DND-41 (cell line): Measurements from ENCODE around the gene SIL1.

ENCODE experiments used
- EZH2 ChIP-seq: IDR thresholded peaks from 3 replicates; pipeline ENCODE4 v1.6.1; 2012; ENCODE audit warnings: borderline replicate concordance, low read depth, mild to moderate bottlenecking, moderate library complexity, low read length, inconsistent platforms; ENCODE audit not compliant: severe bottlenecking
- TF ChIP-seq, protein P1 (sequence below): IDR thresholded peaks from 2 replicates; pipeline ENCODE4 v1.5.1; 2012; ENCODE audit warnings: borderline replicate concordance, low read length, moderate library complexity, mild to moderate bottlenecking; ENCODE audit not compliant: poor library complexity, severe bottlenecking; ENCODE audit errors: extremely low read depth

- TF ChIP-seq, protein P1, sequence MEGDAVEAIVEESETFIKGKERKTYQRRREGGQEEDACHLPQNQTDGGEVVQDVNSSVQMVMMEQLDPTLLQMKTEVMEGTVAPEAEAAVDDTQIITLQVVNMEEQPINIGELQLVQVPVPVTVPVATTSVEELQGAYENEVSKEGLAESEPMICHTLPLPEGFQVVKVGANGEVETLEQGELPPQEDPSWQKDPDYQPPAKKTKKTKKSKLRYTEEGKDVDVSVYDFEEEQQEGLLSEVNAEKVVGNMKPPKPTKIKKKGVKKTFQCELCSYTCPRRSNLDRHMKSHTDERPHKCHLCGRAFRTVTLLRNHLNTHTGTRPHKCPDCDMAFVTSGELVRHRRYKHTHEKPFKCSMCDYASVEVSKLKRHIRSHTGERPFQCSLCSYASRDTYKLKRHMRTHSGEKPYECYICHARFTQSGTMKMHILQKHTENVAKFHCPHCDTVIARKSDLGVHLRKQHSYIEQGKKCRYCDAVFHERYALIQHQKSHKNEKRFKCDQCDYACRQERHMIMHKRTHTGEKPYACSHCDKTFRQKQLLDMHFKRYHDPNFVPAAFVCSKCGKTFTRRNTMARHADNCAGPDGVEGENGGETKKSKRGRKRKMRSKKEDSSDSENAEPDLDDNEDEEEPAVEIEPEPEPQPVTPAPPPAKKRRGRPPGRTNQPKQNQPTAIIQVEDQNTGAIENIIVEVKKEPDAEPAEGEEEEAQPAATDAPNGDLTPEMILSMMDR = no peak
- TF ChIP-seq EZH2 = no peak
Observed at GRCh38 chr5:138965626-138966025, 232.5 kb downstream of the SIL1 start.
